ENCODE data around the gene NAXD. TPM values are rescaled to one million over a fixed set of nuclear protein-coding genes. Genes with fewer than 3 reads are reported as not detected.

Gene NAXD
- total RNA-seq, 1 donor from 2014 or later, result 17.2 TPM

DNA sequence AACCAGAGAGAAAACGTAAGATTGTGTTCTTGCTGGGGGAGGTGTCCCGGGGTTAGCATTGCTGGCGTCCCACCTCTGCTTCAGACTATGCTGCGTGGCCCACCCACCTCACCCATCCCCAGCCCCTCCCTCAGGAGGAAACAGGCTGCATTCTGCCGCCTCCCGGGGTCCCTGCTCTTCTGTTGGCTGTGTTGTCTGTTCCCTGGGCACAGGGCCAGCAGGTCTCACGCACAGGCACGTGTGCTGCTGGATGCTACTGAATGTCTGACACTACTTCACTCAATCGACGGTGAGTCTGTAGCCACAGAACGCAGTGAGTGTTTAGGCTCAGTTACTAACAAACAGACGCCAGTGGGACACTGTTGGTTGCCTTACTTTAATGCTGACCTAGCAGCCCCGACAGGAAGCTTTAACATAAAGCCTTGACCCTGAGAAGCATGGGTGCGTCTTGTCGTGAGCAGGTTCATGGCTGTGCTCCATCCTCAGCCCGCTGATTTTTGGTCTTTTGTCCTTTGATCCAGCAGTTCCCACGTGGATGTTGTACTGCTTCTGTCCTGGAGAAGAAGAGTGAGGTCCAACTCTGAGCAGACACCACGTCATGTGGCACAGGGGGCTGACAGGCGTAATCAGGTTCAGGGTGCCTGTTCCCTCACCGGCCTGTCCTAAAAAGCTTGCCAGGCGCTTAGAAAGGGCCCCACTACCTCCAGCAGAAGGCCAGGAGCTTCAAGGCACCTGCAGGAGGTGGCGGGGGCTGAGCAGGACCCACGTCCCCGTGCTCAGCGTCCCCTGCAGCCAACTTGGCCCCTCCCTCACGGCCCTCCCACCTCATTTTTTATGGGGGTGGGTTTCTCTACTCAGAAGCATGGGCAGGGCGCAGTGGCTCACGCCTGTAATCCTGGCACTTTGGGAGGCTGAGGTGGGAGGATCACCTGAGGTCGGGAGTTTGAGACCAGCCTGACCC, 26.0 kb downstream of the NAXD start:
- TF ChIP-seq POLR2A (IDR thresholded peaks at IDR 0.05) (no peak), POLR2AphosphoS5 (IDR thresholded peaks at IDR 0.05; ENCODE audit: insufficient read depth in 1 of 2, low read depth in 1 of 2) (peak in 1 of 2 donors; percentile 19)
- TF ChIP-seq, protein P1, sequence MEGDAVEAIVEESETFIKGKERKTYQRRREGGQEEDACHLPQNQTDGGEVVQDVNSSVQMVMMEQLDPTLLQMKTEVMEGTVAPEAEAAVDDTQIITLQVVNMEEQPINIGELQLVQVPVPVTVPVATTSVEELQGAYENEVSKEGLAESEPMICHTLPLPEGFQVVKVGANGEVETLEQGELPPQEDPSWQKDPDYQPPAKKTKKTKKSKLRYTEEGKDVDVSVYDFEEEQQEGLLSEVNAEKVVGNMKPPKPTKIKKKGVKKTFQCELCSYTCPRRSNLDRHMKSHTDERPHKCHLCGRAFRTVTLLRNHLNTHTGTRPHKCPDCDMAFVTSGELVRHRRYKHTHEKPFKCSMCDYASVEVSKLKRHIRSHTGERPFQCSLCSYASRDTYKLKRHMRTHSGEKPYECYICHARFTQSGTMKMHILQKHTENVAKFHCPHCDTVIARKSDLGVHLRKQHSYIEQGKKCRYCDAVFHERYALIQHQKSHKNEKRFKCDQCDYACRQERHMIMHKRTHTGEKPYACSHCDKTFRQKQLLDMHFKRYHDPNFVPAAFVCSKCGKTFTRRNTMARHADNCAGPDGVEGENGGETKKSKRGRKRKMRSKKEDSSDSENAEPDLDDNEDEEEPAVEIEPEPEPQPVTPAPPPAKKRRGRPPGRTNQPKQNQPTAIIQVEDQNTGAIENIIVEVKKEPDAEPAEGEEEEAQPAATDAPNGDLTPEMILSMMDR (IDR thresholded peaks at IDR 0.05), result no peak
- no peaks in the 10 kb centered on the region for H3K27me3 ChIP-seq
- H3K36me3 ChIP-seq, result peaks cover 0 to 65% of the 10 kb centered on the region in 2 donors
- intact Hi-C loops (cut with DNase I), result no loop called here
- DNase-seq (ENCODE audit: extremely low spot score in 2 of 2), result no peak
- no peaks in the 10 kb centered on the region for H3K9me3 ChIP-seq
- no peak overlapping the region for H3K4me3 ChIP-seq
- no peak overlapping the region for H3K27ac ChIP-seq
- peaks cover 9% of the 10 kb centered on the region for H3K4me1 ChIP-seq

DNA sequence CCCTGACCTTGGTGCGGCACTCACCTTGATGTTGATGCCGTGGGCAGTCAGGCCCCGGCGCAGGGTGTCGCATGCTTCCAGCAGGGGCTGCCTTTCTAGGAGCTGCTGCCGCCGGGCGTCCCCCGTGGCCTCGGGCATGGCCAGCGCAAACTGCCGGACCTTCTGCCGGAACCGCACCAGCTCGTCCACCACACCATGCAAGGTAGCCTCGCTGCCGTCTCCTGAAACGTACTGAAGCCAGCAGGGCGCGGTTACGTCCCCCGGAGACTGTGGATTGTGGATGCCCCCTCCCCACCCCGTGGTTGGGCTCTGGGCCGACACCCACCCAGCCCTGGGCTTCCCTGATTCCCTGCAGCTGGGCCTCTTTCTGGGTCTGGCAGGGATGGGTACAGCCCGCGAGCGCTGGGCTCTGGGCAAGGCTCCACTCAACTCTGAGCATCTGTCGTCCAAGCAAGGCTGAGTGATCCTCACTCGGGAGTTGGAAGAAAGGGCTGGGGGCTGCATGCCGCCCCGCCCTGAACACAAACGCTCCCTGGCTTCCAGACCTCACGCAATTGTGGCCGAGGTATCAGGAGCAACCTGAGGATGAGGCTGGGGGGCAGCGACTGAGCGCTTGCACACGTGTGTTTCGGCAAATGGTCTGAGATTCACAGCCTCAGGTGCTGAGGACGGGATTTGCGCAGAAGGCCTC, 27.1 kb downstream of the NAXD start:
- H3K9me3 ChIP-seq, result no peaks in the 10 kb centered on the region
- no peak overlapping the region for H3K27ac ChIP-seq
- no peak overlapping the region for H3K4me3 ChIP-seq
- no peaks in the 10 kb centered on the region for H3K27me3 ChIP-seq
- no peak for TF ChIP-seq POLR2A (IDR thresholded peaks at IDR 0.05)
- intact Hi-C loops (cut with DNase I), result no loop called here
- no peak for DNase-seq (ENCODE audit: extremely low spot score in 2 of 2)
- H3K36me3 ChIP-seq, result peaks cover 0 to 54% of the 10 kb centered on the region in 2 donors
- peaks cover 9% of the 10 kb centered on the region for H3K4me1 ChIP-seq

DNA sequence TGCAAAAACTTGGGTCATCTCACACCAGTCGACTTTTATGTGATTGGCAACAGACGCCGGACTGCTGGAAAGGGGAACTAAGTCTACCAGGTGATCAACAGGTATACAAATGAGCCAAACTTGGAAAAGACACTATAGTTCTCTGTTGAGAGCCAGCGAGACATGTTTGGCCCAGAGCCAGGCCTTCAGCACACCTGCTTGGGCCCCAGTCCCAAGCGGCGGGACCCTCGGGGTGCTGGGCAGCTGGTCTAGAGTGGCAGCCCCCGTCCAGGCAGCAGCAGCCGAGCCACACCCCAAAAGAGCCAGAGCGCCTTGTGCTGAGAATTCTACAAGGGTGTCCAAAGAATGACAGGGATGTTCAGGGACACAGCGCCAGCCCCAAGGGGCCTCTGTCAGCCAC, 28.0 kb downstream of the NAXD start:
- H3K27me3 ChIP-seq, result no peaks in the 10 kb centered on the region
- H3K4me1 ChIP-seq, result peaks cover 9% of the 10 kb centered on the region
- peaks cover 0 to 49% of the 10 kb centered on the region in 2 donors for H3K36me3 ChIP-seq
- intact Hi-C loops (cut with DNase I), result no loop called here
- no peak overlapping the region for H3K27ac ChIP-seq
- H3K4me3 ChIP-seq, result no peak overlapping the region
- TF ChIP-seq, protein P1 (IDR thresholded peaks at IDR 0.05), result no peak
- TF ChIP-seq POLR2AphosphoS5 (IDR thresholded peaks at IDR 0.05; ENCODE audit: insufficient read depth in 1 of 2, low read depth in 1 of 2), result no peak
- TF ChIP-seq POLR2A (IDR thresholded peaks at IDR 0.05), result no peak
- no peaks in the 10 kb centered on the region for H3K9me3 ChIP-seq
- no peak for DNase-seq (ENCODE audit: extremely low spot score in 2 of 2)

DNA sequence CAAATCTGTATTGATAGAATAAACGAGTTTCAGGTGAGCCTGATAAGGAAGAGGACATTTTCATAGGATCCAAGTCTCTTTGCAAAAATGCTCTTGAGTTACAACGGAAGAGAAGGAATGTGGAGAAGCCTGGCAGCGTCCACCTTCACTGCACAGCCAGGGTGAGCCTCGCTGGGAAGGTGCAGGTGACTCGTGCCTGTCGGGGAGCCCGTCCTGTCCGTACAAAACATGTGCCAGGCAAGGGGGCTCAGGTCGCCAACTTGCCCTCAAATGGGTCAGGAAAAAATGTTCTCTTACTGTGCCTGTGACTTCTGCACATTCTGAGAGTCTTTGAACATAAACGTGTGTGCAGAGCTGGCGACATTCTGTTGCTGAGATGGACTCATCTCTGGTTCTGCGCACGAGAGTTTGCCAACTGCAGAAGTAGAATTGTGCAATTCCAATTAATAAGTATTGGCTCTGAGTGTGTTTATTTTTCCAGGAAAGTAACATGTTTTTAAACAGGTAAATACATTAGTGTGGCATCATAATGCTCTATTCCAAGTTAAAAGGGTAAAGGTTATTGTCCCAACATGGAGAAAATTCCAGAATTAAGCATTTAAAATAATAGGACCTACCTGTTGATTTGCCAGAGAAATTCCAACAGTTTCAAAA, 28.6 kb downstream of the NAXD start:
- Histone ChIP-seq H3K27ac (no peak overlapping the region), H3K4me3 (no peak overlapping the region), H3K9me3 (no peaks in the 10 kb centered on the region), H3K4me1 (peaks cover 9% of the 10 kb centered on the region), H3K36me3 (peaks cover 0 to 44% of the 10 kb centered on the region in 2 donors), H3K27me3 (no peaks in the 10 kb centered on the region)
- intact Hi-C loops (cut with DNase I), result no loop called here
- no peak for DNase-seq (ENCODE audit: extremely low spot score in 2 of 2)
- TF ChIP-seq POLR2AphosphoS5 (IDR thresholded peaks at IDR 0.05; ENCODE audit: insufficient read depth in 1 of 2, low read depth in 1 of 2) (no peak), POLR2A (IDR thresholded peaks at IDR 0.05) (no peak)
- TF ChIP-seq, protein P1 (IDR thresholded peaks at IDR 0.05), result no peak

DNA sequence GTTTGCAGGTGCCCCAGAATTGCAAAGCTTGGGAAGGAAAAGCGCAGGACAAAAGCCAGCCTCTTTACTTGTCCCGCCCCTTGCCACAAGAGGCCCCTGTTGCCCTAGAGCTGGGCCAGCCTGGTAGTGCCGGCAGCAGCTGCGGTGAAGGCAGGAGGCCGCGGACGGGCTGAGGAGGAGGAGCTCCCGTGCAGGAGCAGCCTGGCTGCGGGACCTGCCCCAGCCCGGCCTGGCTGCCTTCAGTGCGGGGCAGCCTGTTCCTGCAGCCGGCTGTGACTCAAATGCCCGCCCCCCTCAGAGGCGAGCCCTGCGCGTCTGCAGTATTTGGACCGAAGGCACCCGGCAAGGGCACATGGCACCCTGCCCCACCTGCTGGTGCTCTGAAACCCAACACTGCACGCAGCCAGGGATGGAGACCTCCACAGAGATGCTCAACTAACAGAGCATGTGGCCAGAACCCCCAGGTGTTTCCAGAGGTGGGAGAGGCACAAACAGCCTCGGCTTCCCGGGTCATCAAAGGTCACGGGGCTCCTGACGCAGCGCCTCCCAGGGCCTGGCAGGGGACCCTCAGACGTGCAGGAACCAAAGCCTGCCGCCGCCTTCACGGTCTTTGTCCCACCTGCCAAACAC, 29.7 kb downstream of the NAXD start:
- Histone ChIP-seq H3K9me3 (no peaks in the 10 kb centered on the region), H3K4me3 (no peak overlapping the region), H3K27me3 (no peaks in the 10 kb centered on the region), H3K27ac (no peak overlapping the region), H3K36me3 (peaks cover 0 to 42% of the 10 kb centered on the region in 2 donors), H3K4me1 (peaks cover 9% of the 10 kb centered on the region)
- no peak for TF ChIP-seq POLR2A (IDR thresholded peaks at IDR 0.05)
- TF ChIP-seq POLR2AphosphoS5 (IDR thresholded peaks at IDR 0.05; ENCODE audit: insufficient read depth in 1 of 2, low read depth in 1 of 2), result peak in 1 of 2 donors; percentile 18
- TF ChIP-seq, protein P1 (IDR thresholded peaks at IDR 0.05), result no peak
- intact Hi-C loops (cut with DNase I), result no loop called here
- no peak for DNase-seq (ENCODE audit: extremely low spot score in 2 of 2)

Data from vagina (tissue), 2 donors.